K562 (cell line): Measurements from ENCODE around the gene MCTS1. TPM values are rescaled to one million over a fixed set of nuclear protein-coding genes. Genes with fewer than 3 reads are reported as not detected.

Source experiments
- CEBPG ChIP-seq, 3 experiments: fragments of 200-800 bp in 1 of 3; sonication (Bioruptor generic) in 1 of 3; sonication (generic) in 1 of 3; formaldehyde crosslinking in 1 of 3; IDR thresholded peaks in 2 of 3; conservative IDR thresholded peaks in 1 of 3; 2 replicates each; pipeline versions ENCODE4 v1.6.1 to v1.8.0; 2016 to 2022; ENCODE audit warnings: missing compliant biosample characterization in 2 of 3, missing genetic modification characterization in 2 of 3, mild to moderate bottlenecking in 1 of 3, missing genetic modification reagents in 1 of 3
- CHCHD3 ChIP-seq: fragments of 250-450 bp; sonication (Bioruptor Pico); IDR thresholded peaks from 2 replicates; pipeline ENCODE4 v2.1.2; 2022; ENCODE audit warnings: mild to moderate bottlenecking
- CTCFL ChIP-seq: IDR thresholded peaks from 2 replicates; pipeline ENCODE4 v1.6.1; 2011; ENCODE audit warnings: borderline replicate concordance, low read depth, mild to moderate bottlenecking, moderate library complexity, low read length; ENCODE audit not compliant: insufficient read depth, poor library complexity, severe bottlenecking
- ELF2 ChIP-seq: fragments of 250-450 bp; sonication (Bioruptor Pico); IDR thresholded peaks from 2 replicates; pipeline ENCODE4 v1.5.0; 2021; ENCODE audit warnings: mild to moderate bottlenecking
- FOXO4 ChIP-seq: fragments of 450-650 bp; formaldehyde crosslinking; IDR thresholded peaks from 2 replicates; pipeline ENCODE4 v1.4.0; 2020; ENCODE audit warnings: mild to moderate bottlenecking, moderate library complexity
- JUN ChIP-seq, 2 experiments: sonication (generic) in 1 of 2; formaldehyde crosslinking in 1 of 2; IDR thresholded peaks; 2 replicates each; pipeline versions ENCODE4 v1.6.1 to v1.8.0; 2012 to 2022; ENCODE audit warnings: borderline replicate concordance in 2 of 2, mild to moderate bottlenecking in 2 of 2, improper control_type of control experiment in 1 of 2, low read depth in 1 of 2, low read length in 1 of 2, missing genetic modification reagents in 1 of 2
- MAFF ChIP-seq: IDR thresholded peaks from 2 replicates; pipeline ENCODE4 v1.6.1; 2012; ENCODE audit warnings: low read length, improper control_type of control experiment
- RERE ChIP-seq: sonication (generic); formaldehyde crosslinking; IDR thresholded peaks from 2 replicates; pipeline ENCODE4 v1.8.0; 2023; ENCODE audit warnings: missing genetic modification reagents, mild to moderate bottlenecking, borderline replicate concordance
- SMAD2 ChIP-seq: fragments of 150-350 bp; IDR thresholded peaks from 2 replicates; pipeline ENCODE4 v1.6.1; 2014; ENCODE audit warnings: low read depth, mild to moderate bottlenecking, low read length
- SOX6 ChIP-seq: fragments of 450-650 bp; IDR thresholded peaks from 2 replicates; pipeline ENCODE4 v1.6.1; 2014; ENCODE audit warnings: mild to moderate bottlenecking
- SRF ChIP-seq, 2 experiments: fragments of 250-450, 450-650 bp in 1 of 2; sonication (Bioruptor Pico) in 1 of 2; sonication (generic) in 1 of 2; formaldehyde crosslinking; IDR thresholded peaks; 2 replicates each; pipeline versions ENCODE4 v1.5.0 to v1.5.1; 2020 to 2022; ENCODE audit warnings: mild to moderate bottlenecking in 1 of 2, missing genetic modification reagents in 1 of 2
- TRIM24 ChIP-seq, 2 experiments: fragments of 450-650 bp; IDR thresholded peaks; 2 replicates each; pipeline ENCODE4 v1.6.1; 2016
- U2AF1 ChIP-seq: fragments of 200-400 bp; formaldehyde crosslinking; optimal IDR thresholded peaks from 2 replicates; pipeline ENCODE3; 2017; ENCODE audit warnings: mild to moderate bottlenecking, low read depth, low read length, moderate library complexity
- ZKSCAN8 ChIP-seq: fragments of 200-800 bp; sonication (Bioruptor generic); IDR thresholded peaks from 2 replicates; pipeline ENCODE4 v1.6.1; 2016; ENCODE audit warnings: missing genetic modification characterization, missing compliant biosample characterization
- ZNF175 ChIP-seq: fragments of 200-800 bp; sonication (Bioruptor generic); IDR thresholded peaks from 2 replicates; pipeline ENCODE4 v1.6.1; 2016; ENCODE audit warnings: low read depth, mild to moderate bottlenecking, missing genetic modification characterization, missing compliant biosample characterization
- ZNF347 ChIP-seq: fragments of 450-650 bp; formaldehyde crosslinking; IDR thresholded peaks from 2 replicates; pipeline ENCODE4 v1.4.0; 2020; ENCODE audit warnings: low read depth, mild to moderate bottlenecking, moderate library complexity
- ZNF384 ChIP-seq: IDR thresholded peaks from 2 replicates; pipeline ENCODE4 v1.6.1; 2012; ENCODE audit warnings: low read depth, low read length, improper control_type of control experiment
- ZSCAN29 ChIP-seq: fragments of 450-650 bp; IDR thresholded peaks from 2 replicates; pipeline ENCODE4 v1.6.1; 2017
- polyA plus RNA-seq, 8 experiments: library from polyadenylated mRNA; depleted of rRNA in 4 of 8; stranded (reverse) in 5 of 8; unstranded in 3 of 8; fragments of >200 nt; fragmentation: Nextera tagmentation in 2 of 8; fragmentation: Illumina TruSeq in 1 of 8; extraction: Ambion mirVana in 2 of 8; extraction: Trizol in 1 of 8; gene quantifications; 2 replicates each; pipeline versions ENCODE4 v1.2.1 to v1.2.3, GENCODE V29; 2011 to 2014; ENCODE audit warnings: inconsistent platforms in 1 of 8, missing spikeins in 1 of 8
- total RNA-seq, 7 experiments: library from RNA; depleted of rRNA in 6 of 7; stranded (reverse); fragments of >200 nt in 6 of 7; fragmentation: Illumina TruSeq in 2 of 7; extraction: Trizol in 2 of 7; gene quantifications; 2 replicates each; pipeline versions ENCODE4 v1.2.1 to v1.2.3, GENCODE V29; 2011 to 2021; ENCODE audit warnings: low replicate concordance in 1 of 7

Gene MCTS1
- total and polyA plus RNA-seq, 9 of the 15 experiments (the other 6 are each of a cell fraction or from before 2014, with no cell fraction given), result 65.3 to 300 (median 152) TPM

GRCh38 chrX:120629667-120630537 lies 26.0 kb downstream of the MCTS1 start, which contains the start of gene C1GALT1C1 (continued):
- TF ChIP-seq CTCFL (no peak), U2AF1 (no peak), ELF2 (CRISPR knock-in tag) (no peak), ZNF175 (CRISPR knock-in tag) (no peak), SRF (CRISPR knock-in tag; IDR thresholded peaks at IDR 0.05) (no peak), TRIM24 (IDR thresholded peaks at IDR 0.05) (0 out of 4 replicates have a peak, but pooled peaks of 1 of the 2 experiments have one; percentile 14), SMAD2 (no peak), ZNF347 (CRISPR knock-in tag) (no peak), MAFF (no peak), ZNF384 (no peak), ZKSCAN8 (no peak), JUN (IDR thresholded peaks at IDR 0.05; ENCODE audit: borderline replicate concordance, low read depth, low read length) (no peak), JUN (CRISPR knock-in tag; IDR thresholded peaks at IDR 0.05; ENCODE audit: borderline replicate concordance) (no peak), CEBPG (CRISPR knock-in tag; IDR thresholded peaks at IDR 0.05) (peak; percentile 52; the same call in 1 of the 2 replicates), CEBPG (tag; conservative IDR thresholded peaks at IDR 0.05 in 1 of 2, IDR thresholded peaks at IDR 0.05 in 1 of 2) (no peak), RERE (CRISPR knock-in tag) (no peak), CHCHD3 (CRISPR knock-in tag) (no peak), FOXO4 (CRISPR knock-in tag) (no peak), ZSCAN29 (no peak), SOX6 (no peak)
